Activated B cell treated with CpG ODN at 0.5 μM for 24 hours (primary cell): ENCODE data around the gene TCOF1. TPM values are rescaled to one million over a fixed set of nuclear protein-coding genes. Genes with fewer than 3 reads are reported as not detected.
A peak's percentile ranks its signal among the peaks of the same experiment; 100 is the strongest.

Source experiments
- ATAC-seq: fragments of 200-7000 bp; cut with Tn5 transposase; one replicate; pipeline ENCODE4 v1.10.0; 2021; ENCODE audit warnings: low read depth, mild to moderate bottlenecking, moderate library complexity
- CTCF ChIA-PET: fragments of 350-600 bp; sonication (Branson Sonifier 250); formaldehyde crosslinking; loops from one replicate; lab custom pipeline; 2021; ENCODE audit warnings: antibody characterized with exemption; lab: Charles Lee
- POLR2A ChIA-PET: fragments of 350-600 bp; sonication (Branson Sonifier 250); formaldehyde crosslinking; loops from one replicate; lab custom pipeline; 2021; ENCODE audit warnings: antibody characterized with exemption; lab: Charles Lee
- DNase-seq: peaks from one replicate; pipeline ENCODE4 v3.0.0; 2022
- H3K27ac Mint-ChIP-seq: one replicate; pipeline ENCODE4 v1.8.0; 2020; ENCODE audit warnings: mixed read lengths
- H3K27me3 Mint-ChIP-seq: one replicate; pipeline ENCODE4 v1.8.0; 2021; ENCODE audit warnings: mixed read lengths
- H3K36me3 Mint-ChIP-seq: one replicate; pipeline ENCODE4 v1.8.0; 2021; ENCODE audit warnings: low read depth, mixed read lengths
- H3K4me1 Mint-ChIP-seq: one replicate; pipeline ENCODE4 v1.8.0; 2021; ENCODE audit warnings: mixed read lengths
- H3K4me3 Mint-ChIP-seq: one replicate; pipeline ENCODE4 v1.8.0; 2020; ENCODE audit warnings: mild to moderate bottlenecking, mixed read lengths
- H3K9me3 Mint-ChIP-seq: one replicate; pipeline ENCODE4 v1.8.0; 2020; ENCODE audit warnings: mixed read lengths
- intact Hi-C: fragments of 100-400 bp; cut with micrococcal nuclease; formaldehyde crosslinking; loops from one replicate; pipeline ENCODE4 v1.15.1; 2024
- total RNA-seq: library from RNA; stranded (reverse); gene quantifications from 2 replicates; pipeline ENCODE4 v1.2.3, GENCODE V29; 2022
- TF ChIP-seq, protein P1 (sequence below): fragments of 200-600 bp; IDR thresholded peaks from one replicate; pipeline ENCODE4 v1.8.0; 2022; ENCODE audit warnings: antibody characterized with exemption, mild to moderate bottlenecking

Gene TCOF1
- total RNA-seq, 1 donor from 2014 or later: 76.1 TPM

DNA sequence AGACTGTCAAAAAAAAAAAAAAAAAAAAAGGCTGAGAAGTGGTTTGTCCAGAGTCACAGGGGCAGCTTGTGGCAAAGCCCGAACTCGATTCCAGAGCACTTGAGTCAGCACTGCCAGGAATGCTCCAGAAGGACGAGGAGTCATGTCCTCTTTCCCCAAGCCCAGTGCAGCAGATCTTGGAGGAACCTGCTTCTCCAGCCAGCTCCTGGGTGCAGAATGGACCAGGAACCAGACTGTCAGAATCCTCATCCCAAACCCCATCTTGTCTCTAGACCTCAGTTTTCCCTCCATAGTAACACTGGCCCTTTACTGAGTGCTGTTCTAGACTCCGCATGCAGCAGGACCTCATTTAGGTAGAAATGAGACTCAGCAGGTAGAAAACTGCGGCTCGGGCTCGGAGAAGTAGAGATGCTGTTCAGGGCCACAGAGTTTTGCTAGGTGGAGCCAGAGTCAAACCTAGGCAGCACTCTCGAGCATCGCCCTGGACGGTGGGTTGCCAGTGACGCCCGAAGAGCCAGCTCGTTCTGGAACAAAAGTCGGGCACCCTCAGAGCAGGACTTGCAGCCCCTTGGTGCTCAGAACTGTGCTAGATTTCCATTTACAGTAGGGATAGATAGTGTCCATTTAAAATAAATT is 39.8 kb downstream of the TCOF1 start:
- Mint-ChIP-seq H3K9me3 (no peaks in the 10 kb centered on the region), H3K27me3 (no peaks in the 10 kb centered on the region), H3K4me3 (no peak overlapping the region), H3K36me3 (peaks cover 86% of the 10 kb centered on the region), H3K4me1 (peaks cover 42% of the 10 kb centered on the region), H3K27ac (peak overlapping the region; percentile 53)
- TF ChIP-seq, protein P1, sequence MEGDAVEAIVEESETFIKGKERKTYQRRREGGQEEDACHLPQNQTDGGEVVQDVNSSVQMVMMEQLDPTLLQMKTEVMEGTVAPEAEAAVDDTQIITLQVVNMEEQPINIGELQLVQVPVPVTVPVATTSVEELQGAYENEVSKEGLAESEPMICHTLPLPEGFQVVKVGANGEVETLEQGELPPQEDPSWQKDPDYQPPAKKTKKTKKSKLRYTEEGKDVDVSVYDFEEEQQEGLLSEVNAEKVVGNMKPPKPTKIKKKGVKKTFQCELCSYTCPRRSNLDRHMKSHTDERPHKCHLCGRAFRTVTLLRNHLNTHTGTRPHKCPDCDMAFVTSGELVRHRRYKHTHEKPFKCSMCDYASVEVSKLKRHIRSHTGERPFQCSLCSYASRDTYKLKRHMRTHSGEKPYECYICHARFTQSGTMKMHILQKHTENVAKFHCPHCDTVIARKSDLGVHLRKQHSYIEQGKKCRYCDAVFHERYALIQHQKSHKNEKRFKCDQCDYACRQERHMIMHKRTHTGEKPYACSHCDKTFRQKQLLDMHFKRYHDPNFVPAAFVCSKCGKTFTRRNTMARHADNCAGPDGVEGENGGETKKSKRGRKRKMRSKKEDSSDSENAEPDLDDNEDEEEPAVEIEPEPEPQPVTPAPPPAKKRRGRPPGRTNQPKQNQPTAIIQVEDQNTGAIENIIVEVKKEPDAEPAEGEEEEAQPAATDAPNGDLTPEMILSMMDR: no peak
- intact Hi-C loops: no loop called here
- ChIA-PET POLR2A (interaction anchor here (0.6 to 30.4 kb wide), 5 partner anchors 12 to 83 kb away, joined by 3 to 2478 read pairs (median 5); partner anchors contain the start of genes CD74 and RPS14), CTCF (interaction anchor here (1.3 to 10.0 kb wide), 7 partner anchors 10 to 60 kb away, joined by 4 to 175 read pairs (median 9); partner anchors contain the start of genes CD74 and RPS14)
- DNase-seq (no peak), ATAC-seq (no peak)

GRCh38 chr5:150397782-150398721 is 40.6 kb downstream of the TCOF1 start:
- Mint-ChIP-seq H3K9me3 (no peaks in the 10 kb centered on the region), H3K4me3 (no peak overlapping the region), H3K4me1 (peaks cover 47% of the 10 kb centered on the region), H3K27me3 (no peaks in the 10 kb centered on the region), H3K27ac (peak overlapping the region; percentile 80), H3K36me3 (peaks cover 87% of the 10 kb centered on the region)
- TF ChIP-seq, protein P1: no peak
- intact Hi-C loops: loop anchor here (1.0 to 2.0 kb wide), 4 partner anchors 14 to 52 kb away; partner anchors contain the start of genes CD74 and TCOF1
- CTCF ChIA-PET: interaction anchor here (1.3 to 10.0 kb wide), 7 partner anchors 9 to 59 kb away, joined by 4 to 175 read pairs (median 9); partner anchors contain the start of genes CD74 and RPS14
- POLR2A ChIA-PET: interaction anchor here (0.6 to 30.4 kb wide), 16 partner anchors 10 to 361 kb away, joined by 3 to 2478 read pairs (median 5); partner anchors contain the start of genes CD74, DCTN4, RPS14 and TCOF1
- DNase-seq (no peak), ATAC-seq (peak; percentile 0)

GRCh38 chr5:150398722-150399523 is 41.4 kb downstream of the TCOF1 start:
- intact Hi-C loops: loop anchor here (1.0 to 2.0 kb wide), 4 partner anchors 13 to 51 kb away; partner anchors contain the start of genes CD74 and TCOF1
- ATAC-seq: peak; percentile 71

More at GRCh38 chr5:150398722-150399523, 41.4 kb downstream of the TCOF1 start:
- Mint-ChIP-seq H3K27me3 (no peaks in the 10 kb centered on the region), H3K9me3 (no peaks in the 10 kb centered on the region), H3K27ac (peak overlapping the region; percentile 80), H3K4me3 (peak overlapping the region; percentile 28), H3K4me1 (peaks cover 50% of the 10 kb centered on the region), H3K36me3 (peaks cover 88% of the 10 kb centered on the region)
- DNase-seq: peak; percentile 59
- ChIA-PET CTCF (interaction anchor here (1.8 to 10.0 kb wide), 6 partner anchors 8 to 58 kb away, joined by 6 to 175 read pairs (median 15); partner anchors contain the start of genes CD74 and RPS14), POLR2A (interaction anchor here (0.5 to 30.4 kb wide), 23 partner anchors 11 to 716 kb away, joined by 3 to 2478 read pairs (median 4); partner anchors contain the start of genes CD74, DCTN4, PDGFRB and RPS14)
- TF ChIP-seq, protein P1: no peak
